CD4-positive, alpha-beta T cell treated with Interferon alpha-2 for 1 hour (primary cell): Measurements from ENCODE around the gene COX4I2.
A peak's percentile ranks its signal among the peaks of the same experiment; 100 is the strongest.
"Not testable (repeated sequence)": the region's sequence is repeated elsewhere in the genome, so short reads cannot be mapped to it uniquely, and the experiment has no call there.

Experiments
- DNase-seq, 2 donors: peaks; one replicate each; pipeline ENCODE4 v3.0.0-alpha.2; 2020 to 2022

The COX4I2 gene

GRCh38 chr20:31637660-31638059, at the start of gene COX4I2:
TSS of gene COX4I2 (plus strand) at chr20:31637912. CDS start at chr20:31639018, 1,106 bp downstream.
- DNase-seq = no peak

- DNase-seq = no peak
Measured at GRCh38 chr20:31590717-31591225, 46.9 kb upstream of the COX4I2 start.

GRCh38 chr20:31593221-31594001, 44.3 kb upstream of the COX4I2 start:
- DNase-seq = no peak

GRCh38 chr20:31594002-31594557, 43.6 kb upstream of the COX4I2 start:
- DNase-seq = no peak

GRCh38 chr20:31594558-31595379, 42.9 kb upstream of the COX4I2 start:
- DNase-seq = no peak

- no peak for DNase-seq
Measured at GRCh38 chr20:31595380-31595653, 42.4 kb upstream of the COX4I2 start.

- DNase-seq = no peak
Measured at GRCh38 chr20:31595654-31596411, 41.9 kb upstream of the COX4I2 start.

GRCh38 chr20:31596412-31596715, 41.3 kb upstream of the COX4I2 start:
- DNase-seq = not testable (repeated sequence)

GRCh38 chr20:31596831-31597480, 40.8 kb upstream of the COX4I2 start:
- DNase-seq = no peak

GRCh38 chr20:31597481-31597855, 40.2 kb upstream of the COX4I2 start:
- DNase-seq = no peak

GRCh38 chr20:31602431-31602778, 35.3 kb upstream of the COX4I2 start:
- DNase-seq = no peak

- peak; percentile 22 to 53 for DNase-seq
Measured at GRCh38 chr20:31602779-31603441, 34.8 kb upstream of the COX4I2 start.

- peak; percentile 83 to 89 for DNase-seq
Measured at GRCh38 chr20:31603822-31604566, 33.7 kb upstream of the COX4I2 start.

- no peak for DNase-seq
Measured at GRCh38 chr20:31604567-31605030, 33.1 kb upstream of the COX4I2 start.

- peak; percentile 91 to 93 for DNase-seq
Measured at GRCh38 chr20:31605031-31605901, 32.4 kb upstream of the COX4I2 start, which contains the start of gene ID1. TSS of gene ID1 (plus strand) at chr20:31605289. CDS start at chr20:31605388, 99 bp downstream.

- peak in 1 of 2 donors; percentile 12 for DNase-seq
Measured at GRCh38 chr20:31605902-31606803, 31.6 kb upstream of the COX4I2 start.

GRCh38 chr20:31606804-31607639, 30.7 kb upstream of the COX4I2 start:
- DNase-seq = no peak

GRCh38 chr20:31607640-31608250, 30.0 kb upstream of the COX4I2 start:
- DNase-seq = no peak
